GM19397 (cell line): ENCODE data around the gene CHST8.

Source experiments
- ATAC-seq: cut with Tn5 transposase; IDR thresholded peaks from one replicate; pipeline ENCODE4 v1.9.1; 2021; ENCODE audit warnings: mild to moderate bottlenecking, moderate library complexity; ENCODE audit not compliant: unreplicated experiment

The CHST8 gene

DNA sequence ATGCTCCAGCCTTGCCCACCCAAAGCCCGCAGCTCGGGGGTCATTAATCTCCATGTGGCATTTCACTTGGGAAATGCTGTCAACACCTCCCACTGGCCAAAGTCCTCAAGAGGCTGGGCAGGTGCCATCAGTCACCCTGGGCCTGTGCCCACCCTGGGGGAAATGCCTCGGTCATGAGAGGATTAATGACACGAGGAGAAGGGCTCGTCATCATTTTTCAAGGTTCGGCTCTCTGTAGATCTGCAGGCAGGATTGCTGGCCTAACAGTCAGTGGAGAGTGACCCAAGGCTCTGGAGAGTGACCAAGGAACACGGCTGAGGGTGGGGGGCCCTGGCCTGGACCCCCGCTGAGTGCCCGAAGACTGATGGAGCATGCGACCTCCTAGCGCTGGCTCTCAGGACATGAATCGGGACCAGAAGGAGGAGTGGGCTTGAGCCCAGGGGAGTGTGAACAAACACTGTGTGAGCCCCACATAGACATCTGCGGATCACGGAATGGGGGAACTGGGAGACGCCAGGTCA is 159.7 kb downstream of the CHST8 start:
- no peak for ATAC-seq

DNA sequence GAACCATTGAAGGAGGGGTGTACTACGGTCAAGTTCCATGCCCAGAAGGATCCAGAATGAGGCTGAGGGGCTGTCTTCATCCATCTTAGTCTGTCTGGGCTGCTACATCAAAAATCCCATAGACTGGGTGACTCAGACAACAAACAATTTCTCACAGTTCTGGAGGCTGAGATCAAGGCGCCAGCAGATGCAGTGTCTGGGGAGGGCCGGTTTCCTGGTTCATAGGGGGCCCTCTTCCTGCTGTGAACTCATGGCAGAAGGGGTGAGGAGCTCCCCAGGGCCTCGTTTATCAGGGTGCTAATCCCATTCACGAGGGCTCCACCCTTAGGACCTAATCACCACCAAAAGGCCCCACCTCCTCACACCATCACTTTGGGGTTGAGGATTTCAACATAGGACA is 160.2 kb downstream of the CHST8 start:
- no peak for ATAC-seq

GRCh38 chr19:33784432-33784831 is 162.7 kb downstream of the CHST8 start:
- no peak for ATAC-seq

DNA sequence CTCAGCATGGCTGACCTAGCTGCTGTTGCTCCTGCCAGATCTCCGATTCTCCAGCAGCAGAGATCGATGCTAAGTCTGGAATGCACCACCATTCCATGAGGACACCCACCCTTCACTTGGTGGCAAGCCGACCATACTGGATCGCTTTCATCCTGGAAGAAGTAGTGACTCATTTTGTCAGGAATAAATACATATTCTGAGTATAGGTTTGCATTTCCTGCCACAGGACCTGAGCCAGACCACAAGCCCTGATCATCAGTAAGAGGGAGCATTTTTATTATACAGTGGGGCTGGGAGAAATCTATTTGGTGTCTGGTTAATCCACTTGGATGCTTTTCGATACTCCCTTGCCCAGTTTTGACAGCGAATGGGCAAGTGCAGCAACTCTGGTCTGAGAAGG is 164.0 kb downstream of the CHST8 start:
- ATAC-seq, result no peak

GRCh38 chr19:33788676-33789075 is 166.9 kb downstream of the CHST8 start:
- ATAC-seq, result no peak

DNA sequence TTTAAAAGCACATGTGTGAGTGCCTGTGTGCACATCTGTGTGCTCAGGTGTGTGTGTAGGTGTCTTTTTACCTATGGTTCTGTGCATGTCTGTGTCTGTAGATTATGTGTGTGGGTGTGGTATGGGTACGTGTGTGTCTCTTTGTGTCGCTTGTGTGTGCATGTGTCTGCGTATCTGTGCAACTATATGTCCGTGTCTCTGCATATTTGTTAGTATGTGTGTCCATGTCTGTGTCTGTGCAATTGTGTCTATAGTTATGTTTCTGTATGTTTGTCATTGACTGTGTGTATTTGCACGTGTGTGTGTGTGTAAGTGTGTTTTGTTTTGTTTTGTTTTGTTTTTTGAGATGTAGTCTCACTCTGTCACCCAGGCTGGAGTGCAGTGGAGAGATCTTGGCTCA is 167.6 kb downstream of the CHST8 start:
- no peak for ATAC-seq

GRCh38 chr19:33794683-33795369 is 173.1 kb downstream of the CHST8 start:
- no peak for ATAC-seq

GRCh38 chr19:33795370-33796163 is 173.8 kb downstream of the CHST8 start:
- ATAC-seq, result no peak

DNA sequence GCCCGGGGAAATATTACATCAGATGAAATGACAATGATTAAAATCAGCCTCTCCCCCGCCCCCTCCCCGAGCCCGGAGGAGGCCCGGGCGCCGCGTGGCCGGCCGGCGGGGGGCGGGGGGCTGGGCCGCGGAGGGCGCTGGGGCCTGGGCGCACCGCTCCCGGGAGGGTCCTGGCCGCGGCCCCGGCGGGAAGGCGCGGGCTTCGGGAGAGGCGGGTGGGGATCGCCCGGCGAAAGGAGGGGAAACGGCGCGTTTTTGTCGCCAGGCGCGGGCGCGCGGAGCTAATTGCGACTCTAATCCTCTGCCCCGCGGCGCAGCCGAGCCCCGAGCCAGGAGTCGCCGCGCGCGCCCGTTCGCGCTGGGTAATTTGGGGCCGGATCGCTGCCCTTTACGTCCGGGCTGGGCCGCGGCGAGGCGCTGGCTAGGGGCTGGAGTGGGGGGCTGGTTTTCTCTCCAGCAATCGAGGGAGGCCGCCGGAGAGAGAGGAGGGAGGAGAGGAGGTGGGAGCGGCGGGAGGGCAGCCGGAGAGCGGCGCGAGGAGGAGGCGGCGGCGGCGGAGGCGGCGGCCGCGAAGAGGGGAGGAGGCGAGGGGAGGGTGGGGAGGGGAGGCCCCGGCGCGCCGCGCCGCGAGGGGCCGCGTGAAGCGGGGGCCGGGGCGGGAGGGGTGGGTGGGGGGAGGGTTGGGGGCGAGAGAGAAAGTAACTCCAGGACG is 174.6 kb downstream of the CHST8 start, which contains the start of gene KCTD15:
Gene KCTD15 (plus strand): TSS at position 707 of the 712 bp plus-strand sequence. CDS start 3,585 bp downstream, outside the sequence.
- ATAC-seq, result no peak

DNA sequence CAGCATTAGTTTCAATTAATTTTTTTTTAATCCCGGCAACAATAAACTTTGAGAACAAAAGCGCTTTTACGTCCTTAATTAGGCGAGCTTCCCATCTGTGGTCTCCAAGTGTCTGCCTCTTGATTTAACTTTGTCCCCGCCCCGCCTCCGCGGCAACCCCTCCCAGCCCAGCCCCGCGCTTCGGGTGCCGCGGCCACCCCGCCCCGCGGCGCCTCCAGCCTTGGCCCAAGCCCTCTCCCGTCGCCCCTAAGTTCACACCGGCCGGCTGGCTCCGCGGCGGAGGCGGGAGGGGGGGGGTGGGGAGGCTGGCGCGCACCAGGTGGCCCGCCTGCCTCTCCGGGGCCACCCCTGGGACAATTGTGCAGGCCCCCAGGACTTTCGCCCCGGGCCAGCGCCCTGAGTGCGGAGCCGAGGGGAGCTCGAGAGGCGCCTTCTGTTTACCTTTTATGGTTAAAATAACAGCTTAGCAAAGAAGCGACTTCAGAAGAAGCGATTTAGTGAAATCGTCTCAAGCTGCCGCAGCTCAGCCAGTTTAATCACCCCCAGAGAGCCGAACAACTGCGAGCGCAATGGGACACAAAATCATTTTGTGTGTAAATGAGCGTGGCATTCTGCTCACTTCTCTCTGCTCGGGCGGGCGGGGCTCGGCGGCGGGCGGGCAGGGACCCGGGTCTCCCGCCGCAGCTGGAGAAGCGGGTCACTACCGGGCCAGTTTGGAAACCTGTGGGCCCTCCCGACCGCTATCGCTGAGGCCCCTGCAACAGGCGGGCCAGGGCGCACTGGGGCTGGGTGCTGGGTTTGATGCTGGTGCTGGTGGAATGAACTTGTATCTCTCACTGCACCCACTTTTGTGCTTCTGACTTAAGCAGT is 176.3 kb downstream of the CHST8 start:
- ATAC-seq, result no peak

- ATAC-seq, result no peak
These were observed 176.9 kb downstream of the CHST8 start for GRCh38 chr19:33798681-33799111.

- ATAC-seq, result no peak
These were observed 177.7 kb downstream of the CHST8 start for GRCh38 chr19:33799476-33799875.

DNA sequence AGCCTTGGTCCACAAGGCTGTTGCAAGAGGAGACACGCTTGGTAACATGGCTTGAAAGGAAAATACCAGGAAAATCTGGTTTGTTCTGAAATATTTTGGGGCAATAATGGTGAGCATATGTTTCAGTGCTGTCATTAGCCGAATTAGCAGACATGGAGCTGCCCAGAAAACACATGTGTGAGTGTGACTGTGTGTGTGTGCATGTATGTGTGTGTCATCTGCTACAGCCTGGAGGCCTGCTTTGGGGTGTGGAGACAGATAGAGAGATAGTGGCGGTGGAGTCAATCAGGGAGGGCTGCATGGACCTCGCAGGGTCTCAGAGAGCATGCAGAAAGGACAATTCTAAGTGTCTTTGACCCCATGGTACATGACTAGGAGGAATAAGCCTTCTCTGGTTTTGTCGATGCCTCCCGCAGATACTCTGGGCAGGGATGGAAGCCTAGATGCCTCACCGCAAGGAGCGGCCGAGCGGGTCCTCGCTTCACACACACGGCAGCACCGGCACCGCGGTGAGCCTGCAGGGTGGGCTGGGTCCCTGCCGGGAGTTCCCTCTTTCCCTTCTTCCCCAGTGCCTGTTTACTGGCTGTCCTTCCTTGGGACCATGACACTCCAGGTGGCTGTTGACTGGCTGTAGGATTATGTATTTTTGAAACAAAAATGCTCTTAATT is 178.4 kb downstream of the CHST8 start:
- ATAC-seq, result no peak

GRCh38 chr19:33801411-33801810 is 179.7 kb downstream of the CHST8 start:
- ATAC-seq, result no peak

- no peak for ATAC-seq
These were observed 180.2 kb downstream of the CHST8 start for GRCh38 chr19:33802001-33802400.

DNA sequence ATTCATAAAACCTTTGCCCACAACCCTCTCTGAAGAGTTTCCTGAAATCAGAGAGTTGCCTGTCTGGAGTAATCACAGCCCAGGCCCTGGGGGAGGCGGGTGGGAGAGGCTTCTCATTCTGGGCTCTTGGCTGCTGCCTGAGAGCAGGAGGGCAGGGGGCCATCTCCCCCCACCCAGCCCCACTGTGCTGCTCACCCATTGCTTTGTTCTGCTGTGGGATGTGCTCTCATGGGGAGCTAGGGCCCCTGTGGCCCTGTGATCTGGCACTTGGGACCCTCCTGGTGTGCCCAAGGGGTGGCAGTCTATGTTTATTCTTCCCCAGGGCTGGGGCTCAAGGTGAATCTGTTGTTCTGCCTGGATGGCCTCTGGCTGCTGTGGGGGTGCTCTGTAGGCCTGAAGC is 181.0 kb downstream of the CHST8 start:
- ATAC-seq, result no peak

DNA sequence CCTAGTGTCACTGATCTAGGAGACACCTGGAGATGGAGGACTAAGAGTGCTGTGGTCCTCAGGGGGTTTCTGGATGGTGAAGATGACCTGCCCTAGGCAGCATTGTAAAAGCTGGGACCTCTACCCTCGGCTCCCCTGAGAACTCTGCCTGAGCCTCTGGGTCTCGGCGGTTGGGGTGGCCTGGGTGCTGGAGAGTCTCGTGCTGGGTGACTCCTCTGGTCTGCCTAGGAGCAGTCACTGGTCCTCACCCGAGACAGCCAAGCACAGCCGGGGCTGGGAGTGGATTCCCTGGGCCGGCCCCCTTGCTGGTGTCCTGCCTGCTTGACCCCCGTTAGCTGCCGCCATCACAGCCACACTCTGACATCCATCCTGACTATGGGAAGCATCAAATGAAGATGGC is 181.6 kb downstream of the CHST8 start:
- ATAC-seq, result no peak

DNA sequence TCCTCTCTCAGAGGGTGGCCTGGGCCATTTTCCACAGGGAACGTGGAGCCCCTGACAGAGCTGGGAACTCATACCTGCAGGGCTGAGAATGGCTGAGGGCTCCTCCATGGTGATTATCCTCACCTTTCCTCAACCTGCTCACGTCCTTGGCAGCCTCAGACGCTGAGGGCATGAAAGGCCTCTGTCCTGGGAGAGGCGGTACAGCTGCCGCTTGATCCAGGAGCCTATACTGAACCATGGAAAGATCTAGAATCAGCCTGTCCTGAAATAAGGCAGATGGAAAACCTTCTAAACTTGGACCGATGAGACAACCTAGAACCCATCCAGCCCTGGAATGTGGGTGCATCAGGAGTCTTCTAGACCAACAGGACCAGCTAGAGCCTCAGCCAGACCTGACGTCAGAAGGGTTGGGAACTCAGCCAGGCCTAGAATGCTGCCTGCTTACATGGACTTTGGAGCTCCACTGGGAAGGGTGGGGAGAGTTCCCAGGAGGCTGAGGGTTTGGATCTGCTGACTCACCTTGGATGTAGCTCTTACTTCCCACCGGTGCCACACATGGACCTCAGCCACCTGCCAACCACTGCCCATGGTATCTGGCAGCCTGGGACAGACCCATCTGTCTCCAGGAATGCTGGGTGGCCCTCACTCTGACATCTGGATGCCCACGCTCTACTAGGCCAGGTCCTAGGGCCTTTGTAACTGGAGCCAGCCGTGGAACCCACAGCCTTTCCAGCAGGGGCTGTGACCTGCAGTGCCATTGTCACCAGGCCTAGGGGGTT is 182.5 kb downstream of the CHST8 start:
- no peak for ATAC-seq

DNA sequence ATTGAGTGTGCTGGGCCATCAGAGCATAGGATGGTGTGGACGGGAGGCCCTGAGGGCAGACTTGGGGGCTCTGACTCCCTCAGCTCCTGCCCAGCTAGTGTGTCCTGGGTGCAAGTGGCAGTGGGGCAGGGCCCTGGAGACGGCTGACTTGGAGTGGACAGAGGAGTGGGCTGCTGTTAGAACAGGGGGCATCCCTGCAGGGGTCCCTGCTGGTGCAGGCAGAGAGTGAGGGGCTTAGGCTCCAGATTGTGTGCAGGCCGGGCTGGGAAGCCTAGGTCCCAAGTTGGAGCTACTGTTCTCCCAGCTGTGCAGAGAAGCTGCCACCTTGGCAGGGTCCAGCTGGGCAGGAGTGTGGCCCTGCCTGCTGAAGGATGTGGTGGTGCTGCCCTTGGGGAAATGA is 183.6 kb downstream of the CHST8 start:
- ATAC-seq, result no peak
